ENCODE measurements around the gene THG1L. TPM values are rescaled to one million over a fixed set of nuclear protein-coding genes. Genes with fewer than 3 reads are reported as not detected.

Gene THG1L
- total RNA-seq, 2 experiments from 2014 or later, result 28.6 to 33.5 TPM

DNA sequence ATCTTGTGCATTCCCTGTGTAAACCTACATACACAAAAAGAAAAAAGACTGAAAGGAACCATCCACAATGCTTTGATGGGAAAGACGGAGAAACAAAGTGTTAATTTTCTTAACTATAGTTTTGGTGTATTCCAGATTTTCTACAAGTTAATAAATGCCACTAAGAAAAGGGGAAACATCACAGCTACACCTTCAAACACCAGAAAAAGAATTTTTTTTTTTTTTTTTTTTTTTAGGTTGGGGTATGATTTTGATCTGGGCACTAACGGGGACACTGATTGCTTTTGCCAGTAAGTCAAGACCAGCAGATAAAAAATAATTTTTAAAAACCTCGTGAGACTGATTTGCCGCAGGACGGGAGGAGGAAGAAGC lies 334 bp upstream of the THG1L start:
- Mint-ChIP-seq H3K36me3 (peaks cover 21% of the 10 kb centered on the region), H3K27ac (peak overlapping the region; percentile 97), H3K9me3 (no peaks in the 10 kb centered on the region), H3K4me1 (ENCODE audit: low read depth) (peaks cover 33% of the 10 kb centered on the region), H3K27me3 (no peaks in the 10 kb centered on the region), H3K4me3 (peak overlapping the region; percentile 95)
- CTCF ChIA-PET, result interaction anchor here (0.6 to 3.8 kb wide), 11 partner anchors 9 to 458 kb away, joined by 3 to 49 read pairs (median 4); partner anchors contain the start of gene LSM11
- intact Hi-C loops (cut with micrococcal nuclease), result loop anchor here (1.0 to 5.0 kb wide), 10 partner anchors 12 to 589 kb away; partner anchors contain the start of genes CYFIP2, LSM11 and MED7
- POLR2A ChIA-PET, result interaction anchor here (0.6 to 1.6 kb wide), 7 partner anchors 13 to 379 kb away, joined by 3 to 9 read pairs (median 4); partner anchors contain the start of gene LSM11
- DNase-seq, result no peak

DNA sequence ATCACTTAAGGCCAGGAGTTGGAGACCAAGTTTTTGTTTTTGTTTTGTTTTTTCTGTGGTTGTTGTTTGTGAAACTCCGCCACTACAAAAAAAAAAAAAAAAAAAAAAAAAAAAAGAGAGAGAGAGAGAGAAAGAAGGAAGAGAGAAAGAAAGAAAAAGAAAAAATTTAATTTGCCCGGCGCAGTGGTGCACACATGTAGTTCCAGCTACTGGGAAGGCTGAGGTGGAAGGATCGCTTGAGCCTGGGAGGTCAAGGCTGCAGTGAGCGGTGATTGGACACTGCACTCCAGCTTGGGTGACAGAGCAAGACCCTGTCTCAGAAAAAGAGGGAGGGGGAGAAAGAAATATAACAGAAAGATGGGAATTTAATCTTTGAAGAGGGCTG lies 902 bp downstream of the THG1L start:
- no peak for DNase-seq
- Mint-ChIP-seq H3K36me3 (peaks cover 23% of the 10 kb centered on the region), H3K4me1 (ENCODE audit: low read depth) (peaks cover 33% of the 10 kb centered on the region), H3K27ac (no peak overlapping the region), H3K27me3 (no peaks in the 10 kb centered on the region), H3K4me3 (peak overlapping the region; percentile 95), H3K9me3 (no peaks in the 10 kb centered on the region)
- intact Hi-C loops (cut with micrococcal nuclease), result loop anchor here (5.0 kb wide), 3 partner anchors 380 to 590 kb away; partner anchors contain the start of genes CYFIP2 and MED7
- CTCF ChIA-PET, result interaction anchor here (0.9 to 3.8 kb wide), 8 partner anchors 10 to 459 kb away, joined by 3 to 49 read pairs (median 5); partner anchors contain the start of gene LSM11
- POLR2A ChIA-PET, result interaction anchor here (1.0 to 1.6 kb wide), 4 partner anchors 11 to 84 kb away, joined by 4 to 9 read pairs (median 6); partner anchors contain the start of gene LSM11

DNA sequence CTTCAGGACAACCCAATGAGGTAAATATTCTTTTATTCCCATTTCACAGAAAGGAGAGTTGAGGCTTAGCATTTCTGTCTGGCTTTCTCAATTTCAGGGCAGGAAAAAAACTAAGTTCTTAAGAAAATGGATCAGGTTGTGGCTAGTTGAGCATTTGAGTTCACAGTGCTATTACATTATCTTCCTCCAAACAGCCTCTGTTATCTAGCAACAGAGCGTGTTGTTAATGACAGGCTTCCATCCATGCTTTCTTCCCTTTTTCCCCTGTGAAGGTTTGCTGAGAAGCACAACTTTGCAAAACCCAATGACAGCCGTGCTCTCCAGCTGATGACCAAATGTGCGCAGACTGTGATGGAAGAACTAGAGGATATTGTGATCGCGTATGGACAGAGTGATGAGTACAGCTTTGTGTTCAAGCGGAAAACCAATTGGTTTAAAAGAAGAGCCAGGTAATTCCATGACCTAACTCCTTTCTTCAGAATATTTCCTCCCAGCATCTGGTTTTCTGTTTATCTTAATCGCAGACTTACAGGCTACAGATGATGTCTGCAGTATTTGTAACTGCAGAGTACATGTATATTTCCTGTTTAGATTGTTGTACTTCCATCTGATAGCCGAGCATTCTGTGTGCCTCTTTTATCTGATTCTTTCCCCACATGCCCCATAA lies 1.5 kb downstream of the THG1L start:
- Mint-ChIP-seq H3K27ac (no peak overlapping the region), H3K9me3 (no peaks in the 10 kb centered on the region), H3K4me1 (ENCODE audit: low read depth) (peaks cover 33% of the 10 kb centered on the region), H3K36me3 (peaks cover 26% of the 10 kb centered on the region), H3K27me3 (no peaks in the 10 kb centered on the region), H3K4me3 (no peak overlapping the region)
- ChIA-PET CTCF (interaction anchor here (3.8 kb wide), 1 partner anchor 10 kb away, joined by 49 read pairs; the partner anchor contains the start of gene LSM11), POLR2A (no interaction called here)
- DNase-seq, result no peak
- intact Hi-C loops (cut with micrococcal nuclease), result loop anchor here (5.0 kb wide), 3 partner anchors 380 to 590 kb away; partner anchors contain the start of genes CYFIP2 and MED7

DNA sequence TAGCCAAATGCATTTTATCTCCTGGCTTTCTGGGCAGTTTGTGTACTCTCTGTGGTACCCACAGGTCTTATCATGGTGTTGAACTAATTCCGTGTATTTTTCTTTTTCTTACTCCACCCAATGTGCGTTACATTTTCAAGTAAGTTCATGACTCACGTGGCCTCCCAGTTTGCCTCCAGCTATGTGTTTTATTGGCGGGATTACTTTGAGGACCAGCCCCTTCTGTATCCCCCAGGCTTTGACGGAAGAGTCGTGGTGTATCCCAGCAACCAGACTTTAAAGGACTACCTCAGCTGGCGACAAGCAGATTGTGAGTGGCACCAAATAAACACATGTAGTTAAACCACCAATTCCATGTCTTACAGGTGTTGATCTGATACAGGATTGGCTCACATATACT lies 3.2 kb downstream of the THG1L start:
- intact Hi-C loops (cut with micrococcal nuclease), result loop anchor here (5.0 kb wide), 3 partner anchors 382 to 592 kb away; partner anchors contain the start of genes CYFIP2 and MED7
- no peaks in the 10 kb centered on the region for H3K27me3 Mint-ChIP-seq
- no peak overlapping the region for H3K27ac Mint-ChIP-seq
- ChIA-PET POLR2A (no interaction called here), CTCF (interaction anchor here (1.6 kb wide), 1 partner anchor 9 kb away, joined by 6 read pairs; the partner anchor contains the start of gene LSM11)
- no peak overlapping the region for H3K4me3 Mint-ChIP-seq
- H3K36me3 Mint-ChIP-seq, result peaks cover 31% of the 10 kb centered on the region
- H3K4me1 Mint-ChIP-seq (ENCODE audit: low read depth), result peaks cover 31% of the 10 kb centered on the region
- no peak for DNase-seq
- no peaks in the 10 kb centered on the region for H3K9me3 Mint-ChIP-seq

DNA sequence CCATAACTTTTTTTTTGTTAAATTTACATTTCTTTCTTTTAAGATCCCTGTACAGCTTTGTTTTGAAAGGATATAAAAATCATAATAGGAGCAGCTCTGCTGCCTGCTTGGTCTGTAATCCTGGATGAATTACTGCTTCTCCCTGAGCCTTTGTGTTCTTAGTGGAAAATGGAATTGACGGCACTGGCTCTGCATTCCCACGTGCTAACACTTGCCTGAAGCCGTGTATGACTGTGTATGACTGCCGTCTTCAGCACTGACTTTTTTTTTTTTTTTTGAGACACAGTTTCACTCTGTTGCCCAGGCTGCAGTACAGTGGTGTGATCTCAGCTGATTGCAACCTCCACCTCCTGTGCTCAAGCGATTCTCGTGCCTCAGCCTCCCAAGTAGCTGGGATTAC lies 4.8 kb downstream of the THG1L start:
- intact Hi-C loops (cut with micrococcal nuclease), result no loop called here
- no peaks in the 10 kb centered on the region for H3K9me3 Mint-ChIP-seq
- POLR2A ChIA-PET, result no interaction called here

DNA sequence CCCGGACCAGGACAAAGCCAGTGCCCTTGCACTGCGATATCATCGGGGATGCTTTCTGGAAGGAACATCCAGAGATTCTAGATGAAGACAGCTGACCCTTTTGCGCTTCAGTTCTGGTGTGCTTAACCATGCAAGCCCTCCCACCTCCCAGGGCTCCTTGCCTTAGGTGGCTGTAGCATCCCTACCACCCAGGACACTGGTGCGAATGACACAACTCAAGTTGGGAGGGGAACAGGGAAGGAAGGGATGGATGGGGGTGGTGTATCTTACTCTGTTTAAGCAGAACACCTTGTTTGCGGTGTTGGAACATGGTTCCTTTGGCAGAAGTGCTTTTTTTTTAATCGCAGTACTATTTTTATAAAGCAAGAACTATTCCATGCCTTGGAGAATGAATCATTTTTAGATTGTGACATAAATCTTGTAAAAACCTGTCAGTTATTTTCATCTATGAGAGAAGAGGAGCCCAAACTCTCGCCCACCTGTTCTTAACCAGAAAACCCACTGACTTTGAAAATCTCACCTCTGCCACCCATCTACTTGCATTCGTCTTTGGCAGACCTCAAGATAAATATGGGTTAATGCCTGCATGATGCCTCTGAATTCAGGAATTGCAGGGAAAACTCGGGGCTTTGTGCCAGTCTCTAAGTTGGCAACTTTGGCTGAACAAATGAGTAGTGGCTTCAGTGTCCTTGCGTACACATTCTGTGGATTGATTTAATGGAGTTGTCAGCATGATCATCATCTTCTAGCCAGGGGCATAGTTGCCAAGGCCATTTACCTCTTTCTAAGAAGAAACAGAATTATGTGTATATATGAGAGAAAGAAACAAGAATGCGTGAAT lies 8.4 kb downstream of the THG1L start:
- H3K27me3 Mint-ChIP-seq, result no peaks in the 10 kb centered on the region
- no peaks in the 10 kb centered on the region for H3K9me3 Mint-ChIP-seq
- intact Hi-C loops (cut with micrococcal nuclease), result loop anchor here (5.0 kb wide), 2 partner anchors 157 to 262 kb away; no protein-coding TSS in a partner anchor
- CTCF ChIA-PET, result interaction anchor here (1.3 kb wide), 1 partner anchor 69 kb away, joined by 3 read pairs; the partner anchor contains the start of gene C5orf52
- no peak overlapping the region for H3K27ac Mint-ChIP-seq
- POLR2A ChIA-PET, result interaction anchor here (0.7 kb wide), 1 partner anchor 8 kb away, joined by 3 read pairs; no protein-coding TSS in a partner anchor
- H3K4me3 Mint-ChIP-seq, result no peak overlapping the region
- peaks cover 15% of the 10 kb centered on the region for H3K4me1 Mint-ChIP-seq (ENCODE audit: low read depth)
- no peak for DNase-seq
- peaks cover 28% of the 10 kb centered on the region for H3K36me3 Mint-ChIP-seq

More for the DNA sequence above, 4.8 kb downstream of the THG1L start:
- CTCF ChIA-PET, result interaction anchor here (0.9 to 1.3 kb wide), 2 partner anchors 9 to 304 kb away, joined by 3 read pairs; no protein-coding TSS in a partner anchor
- DNase-seq, result no peak
- Mint-ChIP-seq H3K27ac (no peak overlapping the region), H3K36me3 (peaks cover 37% of the 10 kb centered on the region), H3K4me3 (no peak overlapping the region), H3K27me3 (no peaks in the 10 kb centered on the region), H3K4me1 (ENCODE audit: low read depth) (peaks cover 20% of the 10 kb centered on the region)

DNA sequence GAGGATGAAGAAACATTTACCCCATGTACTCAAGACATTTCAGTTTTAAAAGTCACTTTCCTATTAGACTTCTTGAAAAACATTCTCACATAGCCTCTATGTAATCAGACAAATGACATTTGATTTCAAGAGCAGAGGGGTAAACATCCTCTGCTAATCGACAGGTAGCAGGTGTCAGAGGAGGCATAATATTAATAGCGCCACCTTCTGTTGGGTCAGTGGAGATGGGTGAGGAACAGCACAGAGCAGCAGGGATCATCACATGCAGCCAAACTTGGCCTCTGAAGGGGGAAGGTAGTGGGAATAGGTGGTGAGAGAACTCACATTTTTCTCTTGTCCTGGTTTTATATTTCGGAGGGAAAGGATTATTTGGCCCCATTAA lies 9.0 kb downstream of the THG1L start:
- POLR2A ChIA-PET, result no interaction called here
- H3K4me1 Mint-ChIP-seq (ENCODE audit: low read depth), result peaks cover 19% of the 10 kb centered on the region
- H3K27ac Mint-ChIP-seq, result peak overlapping the region; percentile 30
- H3K9me3 Mint-ChIP-seq, result no peaks in the 10 kb centered on the region
- peaks cover 26% of the 10 kb centered on the region for H3K36me3 Mint-ChIP-seq
- H3K4me3 Mint-ChIP-seq, result no peak overlapping the region
- intact Hi-C loops (cut with micrococcal nuclease), result loop anchor here (5.0 kb wide), 2 partner anchors 158 to 263 kb away; no protein-coding TSS in a partner anchor
- CTCF ChIA-PET, result interaction anchor here (1.0 to 1.1 kb wide), 2 partner anchors 22 to 71 kb away, joined by 5 to 7 read pairs; no protein-coding TSS in a partner anchor
- no peaks in the 10 kb centered on the region for H3K27me3 Mint-ChIP-seq
- peak; percentile 34 for DNase-seq

DNA sequence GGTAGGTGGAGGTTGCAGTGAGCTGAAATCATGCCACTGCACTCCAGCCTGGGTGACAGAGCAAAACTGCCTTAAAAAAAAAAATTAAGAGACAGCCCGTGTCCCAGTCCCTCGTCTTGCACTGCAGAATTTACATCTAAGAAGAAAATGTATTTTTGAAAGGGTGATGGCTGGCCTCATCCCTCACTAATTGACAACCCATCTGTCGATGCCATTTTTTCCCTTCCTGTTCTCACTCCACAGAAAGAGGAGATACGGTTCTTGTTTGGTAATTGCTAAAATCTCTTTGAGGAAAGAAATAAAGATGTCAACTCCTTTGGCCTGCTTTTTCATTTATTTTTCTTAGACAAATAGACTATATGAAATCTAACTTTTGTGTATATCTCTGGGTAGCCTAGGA lies 9.9 kb downstream of the THG1L start:
- no peaks in the 10 kb centered on the region for H3K9me3 Mint-ChIP-seq
- intact Hi-C loops (cut with micrococcal nuclease), result loop anchor here (5.0 kb wide), 2 partner anchors 159 to 264 kb away; no protein-coding TSS in a partner anchor
- H3K4me3 Mint-ChIP-seq, result no peak overlapping the region
- peaks cover 24% of the 10 kb centered on the region for H3K36me3 Mint-ChIP-seq
- DNase-seq, result no peak
- H3K27ac Mint-ChIP-seq, result no peak overlapping the region
- H3K27me3 Mint-ChIP-seq, result no peaks in the 10 kb centered on the region
- H3K4me1 Mint-ChIP-seq (ENCODE audit: low read depth), result peaks cover 25% of the 10 kb centered on the region
- ChIA-PET CTCF (interaction anchor here (1.0 to 4.1 kb wide), 6 partner anchors 19 to 399 kb away, joined by 3 to 57 read pairs (median 6); partner anchors contain the start of gene C5orf52), POLR2A (no interaction called here)

DNA sequence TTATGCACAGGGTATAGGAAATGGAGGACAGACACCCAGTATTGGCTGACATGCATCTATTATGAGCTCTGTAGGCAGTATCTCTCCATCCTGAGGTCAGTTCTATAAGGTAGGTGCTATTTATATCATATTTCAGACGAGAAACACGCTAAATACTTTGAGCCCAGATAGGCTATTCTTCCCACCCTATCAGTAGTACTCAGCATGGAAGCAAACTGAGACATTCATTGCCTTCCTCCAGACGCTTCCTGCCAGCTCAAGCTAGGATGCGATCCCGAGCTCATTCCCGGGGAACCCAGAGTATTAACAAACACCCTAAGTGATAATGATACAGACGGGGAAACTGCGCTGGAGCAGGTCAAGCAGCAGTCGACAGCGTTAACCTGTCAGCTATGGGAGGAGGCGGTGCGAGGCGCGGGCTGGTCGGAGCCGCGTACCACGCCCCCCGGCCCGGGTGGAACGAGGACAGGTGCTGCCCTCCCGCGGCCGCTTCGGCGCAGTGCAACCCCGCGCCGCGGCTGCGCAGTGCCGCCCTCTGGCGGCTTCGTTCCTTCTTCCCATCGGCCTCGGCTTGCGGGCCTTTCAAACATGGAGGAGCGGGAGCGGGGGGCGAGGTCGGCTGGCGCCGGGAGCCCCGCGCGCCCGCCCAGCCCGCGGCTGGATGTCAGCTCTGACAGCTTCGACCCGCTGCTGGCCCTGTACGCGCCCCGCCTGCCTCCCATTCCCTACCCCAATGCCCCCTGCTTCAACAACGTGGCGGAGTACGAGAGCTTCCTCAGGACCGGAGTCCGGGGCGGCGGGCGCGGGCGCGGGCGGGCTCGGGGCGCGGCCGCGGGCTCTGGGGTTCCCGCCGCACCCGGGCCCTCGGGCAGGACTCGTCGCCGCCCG lies 12.2 kb downstream of the THG1L start, which contains the start of gene LSM11:
Gene LSM11 (plus strand): TSS at position 550 of the 888 bp plus-strand sequence. CDS start 39 bp downstream, at position 589.
- Mint-ChIP-seq H3K9me3 (no peaks in the 10 kb centered on the region), H3K4me3 (peak within 1 kb of the TSS; percentile 87), H3K4me1 (ENCODE audit: low read depth) (peaks cover 43% of the 10 kb centered on the region), H3K27ac (peak within 1 kb of the TSS; percentile 55), H3K27me3 (no peaks in the 10 kb centered on the region), H3K36me3 (peaks cover 13% of the 10 kb centered on the region)
- intact Hi-C loops (cut with micrococcal nuclease), result loop anchor here (1.0 to 5.0 kb wide), 10 partner anchors 12 to 415 kb away; partner anchors contain the start of gene THG1L
- POLR2A ChIA-PET, result interaction anchor here (0.9 to 1.4 kb wide), 3 partner anchors 12 to 353 kb away, joined by 3 to 9 read pairs (median 4); partner anchors contain the start of gene THG1L
- CTCF ChIA-PET, result interaction anchor here (0.6 to 4.1 kb wide), 68 partner anchors 9 to 439 kb away, joined by 3 to 57 read pairs (median 5); partner anchors contain the start of genes C5orf52, NIPAL4, SOX30 and THG1L
- peak; percentile 94 for DNase-seq

Measured in activated CD4-positive, alpha-beta memory T cell treated with anti-CD3 and anti-CD28 coated beads for 36 hours (primary cell).